B cell (primary cell): ENCODE results near the gene PTX4. TPM values are rescaled to one million over a fixed set of nuclear protein-coding genes. Genes with fewer than 3 reads are reported as not detected.

Experiments
- ATAC-seq: fragments of 200-7000 bp; cut with Tn5 transposase; one replicate; pipeline ENCODE4 v1.10.0; 2021; ENCODE audit warnings: low read depth, mild to moderate bottlenecking, moderate number of reproducible peaks, moderate library complexity
- CTCF ChIA-PET: fragments of 350-600 bp; sonication (Branson Sonifier 250); formaldehyde crosslinking; loops from one replicate; lab custom pipeline; 2021; ENCODE audit warnings: antibody characterized with exemption, inconsistent platforms; lab: Charles Lee
- POLR2A ChIA-PET: fragments of 350-600 bp; sonication (Branson Sonifier 250); formaldehyde crosslinking; loops from one replicate; lab custom pipeline; 2021; ENCODE audit warnings: antibody characterized with exemption; lab: Charles Lee
- DNase-seq: peaks from one replicate; pipeline ENCODE4 v3.0.0; 2013
- H2AFZ ChIP-seq: 2 replicates; pipeline ENCODE4 v1.6.1; 2012; ENCODE audit warnings: mild to moderate bottlenecking, low read depth, low read length; ENCODE audit not compliant: insufficient read depth, poor library complexity, severe bottlenecking
- H3K27ac ChIP-seq, 2 donors: 1 replicate in 1 of 2; 2 replicates in 1 of 2; pipeline ENCODE4 v1.5.1; 2012 to 2013; ENCODE audit warnings: low read length in 2 of 2, mild to moderate bottlenecking in 2 of 2, moderate library complexity in 1 of 2
- H3K27me3 ChIP-seq, 4 experiments: fragments of 200-600 bp in 1 of 4; sonication (generic) in 1 of 4; replicated peaks in 1 of 4; 1 replicate in 2 of 4; 2 replicates in 2 of 4; pipeline versions ENCODE4 v1.6.1 to v1.7.0; 2013 to 2016; ENCODE audit warnings: low read length in 3 of 4, mild to moderate bottlenecking in 2 of 4, mixed read lengths in 1 of 4, moderate library complexity in 1 of 4; ENCODE audit not compliant: insufficient read depth in 4 of 4, control insufficient read depth in 3 of 4; ENCODE audit errors: control extremely low read depth in 1 of 4
- H3K36me3 ChIP-seq, 2 experiments: replicated peaks in 1 of 2; 1 replicate in 1 of 2; 2 replicates in 1 of 2; pipeline versions ENCODE4 v1.6.1 to v1.7.1; 2013; ENCODE audit warnings: low read length in 1 of 2; ENCODE audit not compliant: insufficient read depth in 2 of 2, control insufficient read depth in 1 of 2; ENCODE audit errors: control extremely low read depth in 1 of 2, extremely low read depth in 1 of 2
- H3K4me1 ChIP-seq, 2 donors: fragments of 200-600 bp in 1 of 2; sonication (generic) in 1 of 2; 1 replicate in 1 of 2; 2 replicates in 1 of 2; pipeline versions ENCODE4 v1.5.1 to v1.6.1; 2013 to 2017; ENCODE audit warnings: low read length in 2 of 2; ENCODE audit not compliant: control insufficient read depth in 2 of 2, insufficient read depth in 2 of 2
- H3K4me2 ChIP-seq: replicated peaks from 2 replicates; pipeline ENCODE3; 2012; ENCODE audit warnings: mild to moderate bottlenecking, low read depth, low read length; ENCODE audit not compliant: poor library complexity, severe bottlenecking
- H3K4me3 ChIP-seq, 5 experiments: fragments of 200-600 bp in 1 of 5; sonication (generic) in 1 of 5; 1 replicate in 3 of 5; 2 replicates in 2 of 5; pipeline versions ENCODE4 v1.5.1 to v1.7.0; 2011 to 2016; ENCODE audit warnings: low read length in 4 of 5, mild to moderate bottlenecking in 4 of 5, low read depth in 2 of 5, control low read depth in 1 of 5, moderate library complexity in 1 of 5; ENCODE audit not compliant: insufficient read depth in 1 of 5; ENCODE audit errors: control extremely low read depth in 1 of 5, extremely low read depth in 1 of 5
- H3K79me2 ChIP-seq: fragments of 200-600 bp; sonication (generic); one replicate; pipeline ENCODE4 v1.6.0; 2016; ENCODE audit warnings: low read length; ENCODE audit not compliant: control insufficient read depth, insufficient read depth
- H3K9ac ChIP-seq: fragments of 200-600 bp; sonication (generic); 2 replicates; pipeline ENCODE4 v1.6.1; 2017; ENCODE audit warnings: mild to moderate bottlenecking, low read length, moderate library complexity
- H3K9me3 ChIP-seq, 3 donors: one replicate each; pipeline versions ENCODE4 v1.6.1 to v1.7.1; 2013; ENCODE audit warnings: low read length in 2 of 3; ENCODE audit not compliant: control insufficient read depth in 2 of 3, insufficient read depth in 1 of 3; ENCODE audit errors: control extremely low read depth in 1 of 3
- H4K20me1 ChIP-seq: 2 replicates; pipeline ENCODE4 v1.6.0; 2012; ENCODE audit warnings: mild to moderate bottlenecking, low read length; ENCODE audit not compliant: insufficient read depth, control insufficient read depth, poor library complexity, severe bottlenecking
- H3K27ac Mint-ChIP-seq: one replicate; pipeline ENCODE4 v1.8.0; 2021; ENCODE audit warnings: mixed read lengths
- H3K27me3 Mint-ChIP-seq: one replicate; pipeline ENCODE4 v1.8.0; 2021; ENCODE audit warnings: mixed read lengths
- H3K4me1 Mint-ChIP-seq: one replicate; pipeline ENCODE4 v1.8.0; 2021; ENCODE audit warnings: mixed read lengths
- H3K4me3 Mint-ChIP-seq: one replicate; pipeline ENCODE4 v1.8.0; 2021; ENCODE audit warnings: mixed read lengths
- H3K9me3 Mint-ChIP-seq: one replicate; pipeline ENCODE4 v1.8.0; 2022; ENCODE audit warnings: mixed read lengths; ENCODE audit not compliant: insufficient read depth
- EZH2 ChIP-seq: IDR thresholded peaks from 2 replicates; pipeline ENCODE4 v1.6.1; 2012; ENCODE audit warnings: borderline replicate concordance, low read depth, mild to moderate bottlenecking, moderate library complexity, low read length; ENCODE audit not compliant: insufficient read depth, poor library complexity, severe bottlenecking
- WGBS: methylation state at CpG from one replicate; pipeline ENCODE4 v1.1.5; 2013; ENCODE audit warnings: missing lambda C conversion rate; ENCODE audit not compliant: insufficient coverage; 5-methylcytosine and 5-hydroxymethylcytosine counted together
- intact Hi-C: fragments of 100-400 bp; cut with micrococcal nuclease; formaldehyde crosslinking; loops from one replicate; pipeline ENCODE4 v1.10.0; 2022
- polyA plus RNA-seq: library from polyadenylated mRNA; depleted of rRNA; stranded (reverse); fragments of >200 nt; gene quantifications from 2 replicates; pipeline ENCODE4 v1.2.3, GENCODE V29; 2012
- total RNA-seq, 2 donors: library from RNA; stranded (reverse); fragments of 120-200 nt in 1 of 2; gene quantifications; 1 replicate in 1 of 2; 2 replicates in 1 of 2; pipeline versions ENCODE4 v1.2.3 to v1.2.4, GENCODE V29; 2013 to 2022
- TF ChIP-seq, protein P1 (sequence below): fragments of 200-600 bp; IDR thresholded peaks from one replicate; pipeline ENCODE4 v1.8.0; 2022; ENCODE audit warnings: antibody characterized with exemption, mild to moderate bottlenecking

Gene PTX4
- total and polyA plus RNA-seq, 2 donors (not counting 1 experiment from before 2014, with no cell fraction given), result 0.33 TPM; not detected in 1

DNA sequence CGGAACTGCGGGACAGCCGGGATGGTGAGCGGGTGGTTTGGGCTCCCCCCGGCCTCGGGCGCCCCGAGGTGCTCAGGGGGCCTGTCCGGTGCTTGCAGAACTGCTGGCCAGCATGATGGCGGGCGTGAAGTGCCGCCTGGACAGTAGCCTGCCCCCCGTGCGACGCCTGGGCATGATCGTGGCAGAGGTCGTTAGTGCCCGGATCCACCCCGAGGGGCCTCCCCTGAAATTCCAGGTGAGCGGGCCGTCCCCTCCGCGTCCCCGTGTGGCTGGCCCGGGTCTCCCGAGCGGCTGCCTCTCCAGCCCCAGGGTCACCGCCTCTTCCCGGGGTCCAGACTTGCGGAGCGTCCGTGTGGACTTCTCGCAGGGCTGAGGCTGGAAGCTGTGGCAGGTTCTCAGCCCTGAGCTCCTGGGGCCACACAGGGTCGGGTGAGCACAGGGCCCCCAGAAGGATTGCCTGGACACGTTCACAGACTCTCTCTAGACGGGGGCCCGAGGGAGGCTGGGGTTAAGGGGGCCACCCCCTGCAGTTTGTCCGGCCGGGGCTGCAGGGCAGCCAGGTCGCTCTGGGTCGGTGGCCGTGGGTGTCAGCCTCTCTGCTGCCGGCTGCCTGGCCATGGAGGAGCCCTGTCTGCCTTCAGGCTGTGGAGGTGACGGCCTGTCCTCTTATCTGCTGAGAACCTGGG, 11.9 kb upstream of the PTX4 start:
- H3K4me1 ChIP-seq, result no peaks in the 10 kb centered on the region
- ChIA-PET CTCF (no interaction called here), POLR2A (no interaction called here)
- H2AFZ ChIP-seq, result no peak overlapping the region
- H3K36me3 ChIP-seq, result peaks cover 0 to 66% of the 10 kb centered on the region in 2 experiments
- Mint-ChIP-seq H3K9me3 (no peaks in the 10 kb centered on the region), H3K4me1 (no peaks in the 10 kb centered on the region), H3K27me3 (no peaks in the 10 kb centered on the region), H3K27ac (no peak overlapping the region), H3K4me3 (no peak overlapping the region)
- TF ChIP-seq, protein P1, sequence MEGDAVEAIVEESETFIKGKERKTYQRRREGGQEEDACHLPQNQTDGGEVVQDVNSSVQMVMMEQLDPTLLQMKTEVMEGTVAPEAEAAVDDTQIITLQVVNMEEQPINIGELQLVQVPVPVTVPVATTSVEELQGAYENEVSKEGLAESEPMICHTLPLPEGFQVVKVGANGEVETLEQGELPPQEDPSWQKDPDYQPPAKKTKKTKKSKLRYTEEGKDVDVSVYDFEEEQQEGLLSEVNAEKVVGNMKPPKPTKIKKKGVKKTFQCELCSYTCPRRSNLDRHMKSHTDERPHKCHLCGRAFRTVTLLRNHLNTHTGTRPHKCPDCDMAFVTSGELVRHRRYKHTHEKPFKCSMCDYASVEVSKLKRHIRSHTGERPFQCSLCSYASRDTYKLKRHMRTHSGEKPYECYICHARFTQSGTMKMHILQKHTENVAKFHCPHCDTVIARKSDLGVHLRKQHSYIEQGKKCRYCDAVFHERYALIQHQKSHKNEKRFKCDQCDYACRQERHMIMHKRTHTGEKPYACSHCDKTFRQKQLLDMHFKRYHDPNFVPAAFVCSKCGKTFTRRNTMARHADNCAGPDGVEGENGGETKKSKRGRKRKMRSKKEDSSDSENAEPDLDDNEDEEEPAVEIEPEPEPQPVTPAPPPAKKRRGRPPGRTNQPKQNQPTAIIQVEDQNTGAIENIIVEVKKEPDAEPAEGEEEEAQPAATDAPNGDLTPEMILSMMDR, result no peak
- TF ChIP-seq EZH2, result no peak
- H3K27ac ChIP-seq, result no peak overlapping the region
- H4K20me1 ChIP-seq, result peaks cover 32% of the 10 kb centered on the region
- intact Hi-C loops, result no loop called here
- no peak for ATAC-seq
- DNase-seq, result no peak
- peaks cover 32% of the 10 kb centered on the region for H3K79me2 ChIP-seq
- peaks cover 0 to 6% (median 0%) of the 10 kb centered on the region in 3 donors for H3K9me3 ChIP-seq
- no peak overlapping the region for H3K4me2 ChIP-seq
- H3K27me3 ChIP-seq, result no peaks in the 10 kb centered on the region
- no peak overlapping the region for H3K9ac ChIP-seq
- H3K4me3 ChIP-seq, result no peak overlapping the region
- WGBS, result 96% methylated on average over 44 of the region's 44 CpGs

DNA sequence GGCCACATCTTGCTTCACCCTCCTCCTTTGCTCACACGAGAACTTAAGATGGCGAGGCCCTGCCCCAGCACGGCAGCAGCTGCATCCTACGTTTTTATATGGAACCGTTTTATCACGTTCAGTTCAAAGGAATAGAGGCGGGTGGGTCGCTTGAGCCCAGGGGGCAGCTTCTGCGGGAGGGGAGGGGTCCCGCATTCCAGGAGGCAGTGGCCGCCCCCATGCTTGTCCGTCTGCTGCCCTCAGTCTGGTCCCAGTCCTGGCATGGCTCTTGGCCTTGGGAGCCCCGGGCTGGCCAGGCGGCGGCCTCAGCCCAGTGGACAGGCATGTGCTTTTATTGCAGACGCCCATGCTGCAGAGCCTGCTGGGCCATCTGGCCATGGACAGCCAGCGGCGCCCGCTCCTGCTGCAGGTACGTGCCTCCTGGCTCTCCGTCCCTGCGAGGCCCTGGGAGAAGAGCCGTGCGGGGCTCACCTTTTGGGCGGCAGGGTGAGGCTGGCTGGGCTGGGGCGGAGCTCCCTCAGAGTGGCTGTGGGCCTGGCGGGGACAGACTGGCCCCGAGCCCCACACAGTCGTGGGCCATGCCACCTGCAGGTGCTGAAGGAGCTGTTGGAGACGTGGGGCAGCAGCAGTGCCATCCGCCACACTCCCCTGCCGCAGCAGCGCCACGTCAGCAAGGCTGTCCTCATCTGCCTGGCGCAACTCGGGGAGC, 11.2 kb upstream of the PTX4 start:
- Histone ChIP-seq H2AFZ (no peak overlapping the region), H3K79me2 (peaks cover 39% of the 10 kb centered on the region), H3K27ac (no peak overlapping the region), H3K9ac (no peak overlapping the region), H4K20me1 (peaks cover 36% of the 10 kb centered on the region), H3K36me3 (peaks cover 0 to 72% of the 10 kb centered on the region in 2 experiments), H3K4me3 (no peak overlapping the region), H3K4me1 (peaks cover 0 to 2% of the 10 kb centered on the region in 2 donors), H3K27me3 (no peaks in the 10 kb centered on the region), H3K9me3 (peaks cover 0 to 6% (median 0%) of the 10 kb centered on the region in 3 donors), H3K4me2 (no peak overlapping the region)
- DNase-seq (no peak), ATAC-seq (no peak)
- POLR2A ChIA-PET, result no interaction called here
- CTCF ChIA-PET, result interaction anchor here (1.1 kb wide), 1 partner anchor 71 kb away, joined by 4 read pairs; no protein-coding TSS in a partner anchor
- intact Hi-C loops, result no loop called here
- Mint-ChIP-seq H3K9me3 (no peaks in the 10 kb centered on the region), H3K4me1 (peaks cover 2% of the 10 kb centered on the region), H3K4me3 (no peak overlapping the region), H3K27ac (no peak overlapping the region), H3K27me3 (no peaks in the 10 kb centered on the region)
- no peak for TF ChIP-seq EZH2
- TF ChIP-seq, protein P1, result no peak
- WGBS, result 96% methylated on average over 32 of the region's 36 CpGs
